RWPE2 (cell line): ENCODE data around the gene TMEM132D.

ENCODE experiments used
- ATAC-seq: fragments of 200-7000 bp; cut with Tn5 transposase; 3 replicates; pipeline ENCODE4 v1.9.1; 2021; ENCODE audit warnings: low read depth
- DNase-seq: peaks from one replicate; pipeline ENCODE4 v3.0.0-alpha.2; 2020; ENCODE audit warnings: low spot score
- H3K27ac ChIP-seq: fragments of 450-650 bp; 2 replicates; pipeline ENCODE4 v1.5.1; 2017; ENCODE audit warnings: mild to moderate bottlenecking; ENCODE audit not compliant: poor library complexity, severe bottlenecking
- H3K27me3 ChIP-seq: fragments of 250-450 bp; sonication (Bioruptor Pico); 2 replicates; pipeline ENCODE4 v1.5.1; 2021; ENCODE audit warnings: mild to moderate bottlenecking, moderate library complexity; ENCODE audit not compliant: insufficient read depth, poor library complexity, severe bottlenecking
- H3K36me3 ChIP-seq: fragments of 250-450 bp; sonication (Bioruptor Pico); 2 replicates; pipeline ENCODE4 v1.5.1; 2020; ENCODE audit warnings: low read depth, mild to moderate bottlenecking, moderate library complexity
- H3K4me1 ChIP-seq: fragments of 250-450 bp; sonication (Bioruptor Pico); 2 replicates; pipeline ENCODE4 v1.5.1; 2021; ENCODE audit warnings: mild to moderate bottlenecking, moderate library complexity; ENCODE audit not compliant: insufficient read depth, poor library complexity, severe bottlenecking
- H3K4me3 ChIP-seq: fragments of 250-450 bp; sonication (Bioruptor Pico); 2 replicates; pipeline ENCODE4 v1.5.1; 2021; ENCODE audit warnings: mild to moderate bottlenecking, moderate library complexity; ENCODE audit not compliant: severe bottlenecking
- H3K9me3 ChIP-seq: fragments of 250-450 bp; sonication (Bioruptor Pico); 2 replicates; pipeline ENCODE4 v1.5.1; 2021; ENCODE audit warnings: mild to moderate bottlenecking, moderate library complexity; ENCODE audit not compliant: severe bottlenecking
- TF ChIP-seq, protein P1 (sequence below): fragments of 450-650 bp; IDR thresholded peaks from one replicate; pipeline ENCODE4 v1.5.1; 2017; ENCODE audit warnings: mild to moderate bottlenecking, moderate library complexity; ENCODE audit not compliant: poor library complexity, severe bottlenecking

The TMEM132D gene

DNA sequence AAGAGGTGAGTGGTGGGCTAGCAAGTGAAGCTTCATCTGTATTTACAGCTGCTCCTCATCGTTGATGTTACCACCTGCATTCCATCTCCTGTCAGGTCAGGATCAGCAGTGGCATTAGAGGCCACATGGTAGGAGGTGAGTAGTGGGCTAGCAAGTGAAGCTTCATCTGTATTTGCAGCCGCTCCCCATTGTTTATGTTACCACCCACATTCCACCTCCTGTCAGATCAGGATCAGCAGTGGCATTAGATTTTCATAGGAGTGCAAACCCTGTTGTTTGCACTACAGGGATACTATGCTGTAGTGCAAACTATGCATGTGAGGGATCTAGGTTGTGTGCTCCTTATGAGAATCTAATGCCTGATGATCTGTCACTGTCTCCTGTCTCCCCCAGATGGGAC is 531.5 kb downstream of the TMEM132D start:
- Histone ChIP-seq H3K36me3 (no peaks in the 10 kb centered on the region), H3K27ac (no peak overlapping the region), H3K27me3 (no peaks in the 10 kb centered on the region), H3K4me1 (no peaks in the 10 kb centered on the region), H3K9me3 (no peaks in the 10 kb centered on the region), H3K4me3 (no peak overlapping the region)
- ATAC-seq: no peak
- DNase-seq: no peak
- TF ChIP-seq, protein P1, sequence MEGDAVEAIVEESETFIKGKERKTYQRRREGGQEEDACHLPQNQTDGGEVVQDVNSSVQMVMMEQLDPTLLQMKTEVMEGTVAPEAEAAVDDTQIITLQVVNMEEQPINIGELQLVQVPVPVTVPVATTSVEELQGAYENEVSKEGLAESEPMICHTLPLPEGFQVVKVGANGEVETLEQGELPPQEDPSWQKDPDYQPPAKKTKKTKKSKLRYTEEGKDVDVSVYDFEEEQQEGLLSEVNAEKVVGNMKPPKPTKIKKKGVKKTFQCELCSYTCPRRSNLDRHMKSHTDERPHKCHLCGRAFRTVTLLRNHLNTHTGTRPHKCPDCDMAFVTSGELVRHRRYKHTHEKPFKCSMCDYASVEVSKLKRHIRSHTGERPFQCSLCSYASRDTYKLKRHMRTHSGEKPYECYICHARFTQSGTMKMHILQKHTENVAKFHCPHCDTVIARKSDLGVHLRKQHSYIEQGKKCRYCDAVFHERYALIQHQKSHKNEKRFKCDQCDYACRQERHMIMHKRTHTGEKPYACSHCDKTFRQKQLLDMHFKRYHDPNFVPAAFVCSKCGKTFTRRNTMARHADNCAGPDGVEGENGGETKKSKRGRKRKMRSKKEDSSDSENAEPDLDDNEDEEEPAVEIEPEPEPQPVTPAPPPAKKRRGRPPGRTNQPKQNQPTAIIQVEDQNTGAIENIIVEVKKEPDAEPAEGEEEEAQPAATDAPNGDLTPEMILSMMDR: no peak

DNA sequence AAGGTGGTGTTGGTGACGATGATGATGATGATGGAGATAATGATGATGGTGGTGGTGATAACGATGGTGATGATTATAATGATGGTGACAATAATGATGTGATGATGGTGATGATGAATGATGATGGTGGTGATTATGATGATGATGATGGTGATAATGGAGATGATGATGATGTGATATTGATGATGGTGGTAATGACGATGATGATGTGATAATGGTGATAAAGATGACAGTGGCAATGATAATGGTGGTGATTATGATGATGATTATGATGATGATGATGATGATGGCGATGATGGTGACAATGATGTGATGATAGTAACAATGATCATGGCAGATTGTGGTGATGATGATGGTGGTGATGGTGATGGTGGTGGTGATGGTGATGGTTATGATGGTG is 532.6 kb downstream of the TMEM132D start:
- TF ChIP-seq, protein P1: no peak
- Histone ChIP-seq H3K36me3 (no peaks in the 10 kb centered on the region), H3K27ac (no peak overlapping the region), H3K9me3 (no peaks in the 10 kb centered on the region), H3K4me3 (no peak overlapping the region), H3K27me3 (no peaks in the 10 kb centered on the region), H3K4me1 (no peaks in the 10 kb centered on the region)
- no peak for ATAC-seq
- DNase-seq: no peak

DNA sequence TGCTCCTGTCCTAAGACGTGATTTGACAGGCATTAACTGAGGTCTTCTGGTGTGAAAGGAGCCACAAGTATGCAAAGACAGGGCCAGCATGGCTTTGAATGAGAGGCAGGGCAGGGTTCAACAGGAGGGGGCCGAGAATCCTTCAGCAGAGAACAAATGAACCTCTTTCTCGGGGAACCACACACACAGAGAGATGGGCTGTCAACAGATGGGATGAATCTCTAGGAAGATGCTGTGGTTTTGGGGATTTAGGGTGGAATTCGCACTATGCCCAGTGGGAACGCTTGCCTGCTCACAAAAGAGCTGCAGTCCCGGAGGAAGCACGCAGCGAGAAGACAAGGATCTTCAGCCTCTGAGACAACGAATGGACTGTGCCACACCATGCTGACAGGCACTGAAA is 537.2 kb downstream of the TMEM132D start:
- Histone ChIP-seq H3K36me3 (no peaks in the 10 kb centered on the region), H3K4me3 (no peak overlapping the region)
- ATAC-seq: no peak

DNA sequence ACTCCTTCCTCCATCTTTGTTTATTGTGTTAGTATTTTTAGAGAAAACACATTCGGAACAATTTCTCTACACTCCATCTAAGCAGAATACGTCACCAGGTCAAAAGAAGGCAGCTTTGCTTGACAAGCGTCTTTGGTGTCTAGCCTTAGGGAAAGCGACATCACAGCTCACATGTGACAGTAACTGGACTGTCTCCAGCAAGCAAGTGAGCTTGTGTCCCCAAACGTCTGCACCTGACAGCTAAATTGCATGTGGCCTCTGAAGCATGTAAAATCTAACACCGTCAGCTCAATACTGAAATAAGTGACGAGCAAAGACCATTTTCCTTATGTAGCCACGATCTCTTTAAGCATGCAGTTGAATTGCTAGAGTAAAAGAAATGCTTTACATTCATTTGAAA is 540.8 kb downstream of the TMEM132D start:
- H3K36me3 ChIP-seq: no peaks in the 10 kb centered on the region
- no peak for ATAC-seq
- no peak overlapping the region for H3K27ac ChIP-seq
- no peaks in the 10 kb centered on the region for H3K27me3 ChIP-seq
- H3K4me1 ChIP-seq: no peaks in the 10 kb centered on the region
- H3K4me3 ChIP-seq: no peak overlapping the region
- no peak for DNase-seq
- H3K9me3 ChIP-seq: no peaks in the 10 kb centered on the region
- TF ChIP-seq, protein P1: no peak

More for the DNA sequence above, 537.2 kb downstream of the TMEM132D start:
- no peaks in the 10 kb centered on the region for H3K4me1 ChIP-seq
- DNase-seq: no peak
- no peaks in the 10 kb centered on the region for H3K9me3 ChIP-seq
- H3K27ac ChIP-seq: no peak overlapping the region
- H3K27me3 ChIP-seq: no peaks in the 10 kb centered on the region
- TF ChIP-seq, protein P1: no peak

DNA sequence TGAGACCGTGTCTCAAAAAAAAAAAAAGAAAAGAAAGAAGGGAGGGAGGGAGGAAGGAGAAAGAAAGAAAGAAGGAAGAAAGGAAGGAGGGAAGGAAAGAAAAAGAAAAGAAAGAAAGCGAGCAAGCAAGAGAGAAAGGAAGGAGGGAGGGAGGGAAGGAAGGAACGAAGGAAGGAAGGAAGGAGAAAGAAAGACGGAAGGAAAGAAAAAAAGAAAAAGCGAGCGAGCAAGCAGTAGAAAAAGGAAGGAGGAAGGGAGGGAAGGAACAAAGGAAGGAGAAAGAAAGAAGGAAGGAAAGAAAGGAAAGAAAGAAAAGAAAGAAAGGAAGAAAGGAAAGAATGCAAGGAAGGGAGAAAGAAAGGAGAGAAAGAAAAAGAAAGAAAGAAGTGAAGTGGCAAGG is 546.6 kb downstream of the TMEM132D start:
- Histone ChIP-seq H3K9me3 (no peaks in the 10 kb centered on the region), H3K4me3 (no peak overlapping the region), H3K4me1 (no peaks in the 10 kb centered on the region), H3K36me3 (no peaks in the 10 kb centered on the region), H3K27ac (no peak overlapping the region), H3K27me3 (no peaks in the 10 kb centered on the region)
- TF ChIP-seq, protein P1: no peak
- DNase-seq (no peak), ATAC-seq (no peak)
